ENCODE data around the gene PARD3B.

Gene PARD3B

GRCh38 chr2:204504594-204504993, 40.7 kb upstream of the PARD3B start:
- no peak for DNase-seq (ENCODE audit: extremely low read depth, insufficient read length)
- TF ChIP-seq CTCF (IDR thresholded peaks at IDR 0.05; ENCODE audit: insufficient read depth, low read length, poor library complexity, severe bottlenecking), result no peak

GRCh38 chr2:204505488-204505887, 39.8 kb upstream of the PARD3B start:
- Histone ChIP-seq H3K27me3 (replicated peaks; ENCODE audit: control insufficient read depth, insufficient read depth, low read length) (no peaks in the 10 kb centered on the region), H3K4me3 (replicated peaks; ENCODE audit: low read depth, low read length) (no peak overlapping the region), H3K36me3 (ENCODE audit: control insufficient read depth, insufficient read depth, low read length) (no peaks in the 10 kb centered on the region)
- DNase-seq (ENCODE audit: extremely low read depth, insufficient read length), result no peak
- no peak for TF ChIP-seq CTCF (IDR thresholded peaks at IDR 0.05; ENCODE audit: insufficient read depth, low read length, poor library complexity, severe bottlenecking)

More at GRCh38 chr2:204504594-204504993, 40.7 kb upstream of the PARD3B start:
- H3K4me3 ChIP-seq (replicated peaks; ENCODE audit: low read depth, low read length), result no peak overlapping the region
- no peaks in the 10 kb centered on the region for H3K36me3 ChIP-seq (ENCODE audit: control insufficient read depth, insufficient read depth, low read length)
- H3K27me3 ChIP-seq (replicated peaks; ENCODE audit: control insufficient read depth, insufficient read depth, low read length), result no peaks in the 10 kb centered on the region

GRCh38 chr2:204505946-204506345, 39.3 kb upstream of the PARD3B start:
- no peak for DNase-seq (ENCODE audit: extremely low read depth, insufficient read length)
- H3K36me3 ChIP-seq (ENCODE audit: control insufficient read depth, insufficient read depth, low read length), result no peaks in the 10 kb centered on the region
- no peak for TF ChIP-seq CTCF (IDR thresholded peaks at IDR 0.05; ENCODE audit: insufficient read depth, low read length, poor library complexity, severe bottlenecking)
- H3K4me3 ChIP-seq (replicated peaks; ENCODE audit: low read depth, low read length), result no peak overlapping the region
- H3K27me3 ChIP-seq (replicated peaks; ENCODE audit: control insufficient read depth, insufficient read depth, low read length), result no peaks in the 10 kb centered on the region

- no peak for TF ChIP-seq CTCF (IDR thresholded peaks at IDR 0.05; ENCODE audit: insufficient read depth, low read length, poor library complexity, severe bottlenecking)
- Histone ChIP-seq H3K4me3 (replicated peaks; ENCODE audit: low read depth, low read length) (no peak overlapping the region), H3K36me3 (ENCODE audit: control insufficient read depth, insufficient read depth, low read length) (no peaks in the 10 kb centered on the region), H3K27me3 (replicated peaks; ENCODE audit: control insufficient read depth, insufficient read depth, low read length) (no peaks in the 10 kb centered on the region)
- DNase-seq (ENCODE audit: extremely low read depth, insufficient read length), result no peak
Observed at GRCh38 chr2:204507636-204508035, 37.6 kb upstream of the PARD3B start.

- no peak for TF ChIP-seq CTCF (IDR thresholded peaks at IDR 0.05; ENCODE audit: insufficient read depth, low read length, poor library complexity, severe bottlenecking)
- Histone ChIP-seq H3K4me3 (replicated peaks; ENCODE audit: low read depth, low read length) (no peak overlapping the region), H3K27me3 (replicated peaks; ENCODE audit: control insufficient read depth, insufficient read depth, low read length) (no peaks in the 10 kb centered on the region)
Observed at GRCh38 chr2:204510709-204511420, 34.4 kb upstream of the PARD3B start.

GRCh38 chr2:204514439-204514838, 30.8 kb upstream of the PARD3B start:
- TF ChIP-seq CTCF (IDR thresholded peaks at IDR 0.05; ENCODE audit: insufficient read depth, low read length, poor library complexity, severe bottlenecking), result no peak
- H3K27me3 ChIP-seq (replicated peaks; ENCODE audit: control insufficient read depth, insufficient read depth, low read length), result no peaks in the 10 kb centered on the region
- no peak overlapping the region for H3K4me3 ChIP-seq (replicated peaks; ENCODE audit: low read depth, low read length)
- DNase-seq (ENCODE audit: extremely low read depth, insufficient read length), result no peak
- H3K36me3 ChIP-seq (ENCODE audit: control insufficient read depth, insufficient read depth, low read length), result no peaks in the 10 kb centered on the region

More at GRCh38 chr2:204510709-204511420, 34.4 kb upstream of the PARD3B start:
- H3K36me3 ChIP-seq (ENCODE audit: control insufficient read depth, insufficient read depth, low read length), result no peaks in the 10 kb centered on the region
- no peak for DNase-seq (ENCODE audit: extremely low read depth, insufficient read length)
